PC-9 (cell line): Measurements from ENCODE around the gene MERTK. TPM values are rescaled to one million over a fixed set of nuclear protein-coding genes. Genes with fewer than 3 reads are reported as not detected.

Experiments used
- BruUV-seq: library from RNA; stranded (reverse); fragments of 400-500 nt; replicated peaks from 2 replicates; lab custom pipeline; 2021; lab: Mats Ljungman, UMichigan
- CTCF ChIA-PET: fragments of 300-600 bp; sonication (Branson Sonifier 250); formaldehyde crosslinking; loops from one replicate; lab custom pipeline; 2022; ENCODE audit warnings: antibody characterized with exemption; lab: Charles Lee
- POLR2A ChIA-PET: fragments of 300-600 bp; sonication (Branson Sonifier 250); formaldehyde crosslinking; loops from one replicate; lab custom pipeline; 2022; ENCODE audit warnings: antibody characterized with exemption; ENCODE audit not compliant: unreplicated experiment; lab: Charles Lee
- DNase-seq, 2 experiments: peaks; one replicate each; pipeline versions ENCODE4 v3.0.0 to v3.0.0-alpha.2; 2015 to 2022; ENCODE audit warnings: mixed read lengths in 1 of 2
- H2AFZ ChIP-seq: fragments of 200-600 bp; sonication (generic); 2 replicates; pipeline ENCODE4 v1.8.1; 2017; ENCODE audit warnings: antibody characterized with exemption
- H3F3A ChIP-seq: fragments of 200-600 bp; sonication (generic); 2 replicates; pipeline ENCODE4 v1.8.1; 2017; ENCODE audit warnings: antibody characterized with exemption, mild to moderate bottlenecking, low read depth; ENCODE audit not compliant: insufficient read depth
- H3K27ac ChIP-seq: fragments of 200-600 bp; sonication (generic); 2 replicates; pipeline ENCODE4 v1.6.1; 2016; ENCODE audit warnings: mixed run types
- H3K27me3 ChIP-seq: fragments of 200-600 bp; sonication (generic); 2 replicates; pipeline ENCODE4 v1.6.1; 2016; ENCODE audit warnings: low read depth, mixed run types; ENCODE audit not compliant: insufficient read depth
- H3K36me3 ChIP-seq: fragments of 200-600 bp; sonication (generic); 2 replicates; pipeline ENCODE4 v1.6.1; 2016; ENCODE audit warnings: low read depth, mixed run types
- H3K4me1 ChIP-seq: fragments of 200-600 bp; sonication (generic); replicated peaks from 2 replicates; pipeline ENCODE4 v1.6.1; 2016; ENCODE audit warnings: mixed run types; ENCODE audit not compliant: insufficient read depth
- H3K4me2 ChIP-seq: fragments of 200-600 bp; sonication (generic); 2 replicates; pipeline ENCODE4 v1.6.1; 2017; ENCODE audit warnings: mixed run types
- H3K4me3 ChIP-seq: fragments of 200-600 bp; sonication (generic); 2 replicates; pipeline ENCODE4 v1.6.1; 2016; ENCODE audit warnings: mixed run types
- H3K79me2 ChIP-seq: fragments of 200-600 bp; sonication (generic); 2 replicates; pipeline ENCODE4 v1.6.1; 2017; ENCODE audit warnings: low read depth, mixed run types
- H3K9me2 ChIP-seq: fragments of 200-600 bp; sonication (generic); 2 replicates; pipeline ENCODE4 v1.8.1; 2017; ENCODE audit warnings: mild to moderate bottlenecking; ENCODE audit not compliant: insufficient read depth
- H3K9me3 ChIP-seq: fragments of 200-600 bp; sonication (generic); 2 replicates; pipeline ENCODE4 v1.8.1; 2016; ENCODE audit warnings: low read depth; ENCODE audit not compliant: insufficient read depth
- H4K20me1 ChIP-seq: fragments of 200-600 bp; sonication (generic); 2 replicates; pipeline ENCODE4 v1.8.1; 2017; ENCODE audit not compliant: insufficient read depth
- CTCF ChIP-seq: fragments of 200-600 bp; sonication (generic); conservative IDR thresholded peaks from 2 replicates; pipeline ENCODE4 v1.6.1; 2017; ENCODE audit warnings: mixed run types, antibody characterized with exemption, mild to moderate bottlenecking, moderate library complexity
- EZH2 ChIP-seq: fragments of 200-600 bp; sonication (generic); IDR thresholded peaks from 2 replicates; pipeline ENCODE4 v1.8.0; 2017; ENCODE audit warnings: antibody characterized with exemption, low read depth
- intact Hi-C: fragments of 100-400 bp; cut with micrococcal nuclease; formaldehyde crosslinking; loops from one replicate; pipeline ENCODE4 v1.10.0; 2022; ENCODE audit not compliant: unreplicated experiment
- total RNA-seq: library from RNA; stranded (reverse); gene quantifications from 2 replicates; pipeline ENCODE4 v1.2.3, GENCODE V29; 2021

MERTK gene
- total RNA-seq, 1 experiment from 2014 or later = 1.6 TPM

GRCh38 chr2:112031473-112032223 lies 133.2 kb downstream of the MERTK start:
- POLR2A ChIA-PET = no interaction called here
- TF ChIP-seq CTCF (no peak), EZH2 (no peak)
- Histone ChIP-seq H3K9me3 (no peaks in the 10 kb centered on the region), H2AFZ (no peak overlapping the region), H4K20me1 (no peaks in the 10 kb centered on the region), H3K27me3 (no peaks in the 10 kb centered on the region), H3K79me2 (no peaks in the 10 kb centered on the region), H3K9me2 (no peaks in the 10 kb centered on the region), H3K4me2 (no peak overlapping the region), H3F3A (peaks cover 28% of the 10 kb centered on the region), H3K4me3 (no peak overlapping the region), H3K27ac (no peak overlapping the region), H3K4me1 (peaks cover 39% of the 10 kb centered on the region), H3K36me3 (no peaks in the 10 kb centered on the region)
- intact Hi-C loops = loop anchor here (5.0 kb wide), 1 partner anchor 54 kb away; no protein-coding TSS in a partner anchor
- no TSS peak for BruUV-seq
- no peak for DNase-seq
- CTCF ChIA-PET = no interaction called here

GRCh38 chr2:112032224-112032586 lies 133.8 kb downstream of the MERTK start:
- no peak overlapping the region for H3K4me3 ChIP-seq
- BruUV-seq = no TSS peak
- no peaks in the 10 kb centered on the region for H3K27me3 ChIP-seq
- H3K9me3 ChIP-seq = no peaks in the 10 kb centered on the region
- H3F3A ChIP-seq = peaks cover 28% of the 10 kb centered on the region
- intact Hi-C loops = loop anchor here (5.0 kb wide), 1 partner anchor 55 kb away; no protein-coding TSS in a partner anchor
- CTCF ChIA-PET = no interaction called here
- no peaks in the 10 kb centered on the region for H4K20me1 ChIP-seq
- no peaks in the 10 kb centered on the region for H3K36me3 ChIP-seq
- H3K4me1 ChIP-seq = peaks cover 39% of the 10 kb centered on the region
- no peak for TF ChIP-seq EZH2
- TF ChIP-seq CTCF = no peak
- no peaks in the 10 kb centered on the region for H3K9me2 ChIP-seq
- H3K27ac ChIP-seq = no peak overlapping the region
- no peaks in the 10 kb centered on the region for H3K79me2 ChIP-seq
- H3K4me2 ChIP-seq = no peak overlapping the region
- POLR2A ChIA-PET = no interaction called here
- no peak overlapping the region for H2AFZ ChIP-seq
- no peak for DNase-seq

GRCh38 chr2:112032689-112033465 lies 134.5 kb downstream of the MERTK start:
- H3K27me3 ChIP-seq = no peaks in the 10 kb centered on the region
- H3K4me3 ChIP-seq = 0 out of 2 replicates have a peak overlapping the region, but pooled peaks have one; percentile 9
- H3K36me3 ChIP-seq = no peaks in the 10 kb centered on the region
- DNase-seq = peak; percentile 66 to 92
- ChIA-PET POLR2A (interaction anchor here (0.6 kb wide), 1 partner anchor 545 kb away, joined by 5 read pairs; no protein-coding TSS in a partner anchor), CTCF (no interaction called here)
- no peaks in the 10 kb centered on the region for H4K20me1 ChIP-seq
- peaks cover 39% of the 10 kb centered on the region for H3K4me1 ChIP-seq
- H3K79me2 ChIP-seq = no peaks in the 10 kb centered on the region
- TF ChIP-seq CTCF (peak; percentile 48; the same call in 1 of the 2 replicates), EZH2 (no peak)
- peak overlapping the region; percentile 79 for H3K27ac ChIP-seq
- H3K4me2 ChIP-seq = peak overlapping the region; percentile 57
- no peaks in the 10 kb centered on the region for H3K9me2 ChIP-seq
- no TSS peak for BruUV-seq
- H3K9me3 ChIP-seq = peaks cover 4% of the 10 kb centered on the region; the same call in 1 of the 2 replicates
- no peak overlapping the region for H2AFZ ChIP-seq
- intact Hi-C loops = loop anchor here (1.0 to 5.0 kb wide), 2 partner anchors 8 to 56 kb away; no protein-coding TSS in a partner anchor
- peaks cover 28% of the 10 kb centered on the region for H3F3A ChIP-seq
